ENCODE data around the gene AR. TPM values are rescaled to one million over a fixed set of nuclear protein-coding genes. Genes with fewer than 3 reads are reported as not detected.

AR gene
- total RNA-seq, 4 donors from 2014 or later: 6.4 to 13.0 (median 10.2) TPM

DNA sequence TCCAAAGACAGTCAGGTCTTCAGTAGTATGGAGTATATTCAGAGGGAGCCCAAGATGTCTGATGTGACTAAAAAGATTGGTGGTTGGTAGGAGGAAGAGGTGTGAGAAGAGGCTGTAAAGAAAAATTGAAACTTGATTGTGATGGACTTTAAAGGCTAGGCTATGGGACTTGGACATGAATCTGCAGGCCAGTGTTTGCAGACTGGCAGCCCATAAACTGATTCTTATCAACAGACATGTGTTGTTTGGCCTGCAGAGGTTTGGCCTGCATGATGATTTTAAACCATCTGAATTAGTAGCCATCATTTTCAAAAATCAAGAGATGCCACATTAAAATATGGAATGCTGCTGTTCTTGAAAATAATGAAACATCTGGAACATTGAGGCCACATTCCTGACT, 5.4 kb upstream of the AR start:
- Histone ChIP-seq H3K27ac (no peak overlapping the region), H3K27me3 (no peaks in the 10 kb centered on the region), H3K9me3 (no peaks in the 10 kb centered on the region), H3K4me1 (peaks cover under 1% of the 10 kb centered on the region), H3K36me3 (no peaks in the 10 kb centered on the region), H3K4me3 (no peak overlapping the region)
- no peak for DNase-seq (ENCODE audit: low spot score in 2 of 2)
- TF ChIP-seq POLR2AphosphoS5 (IDR thresholded peaks at IDR 0.05) (no peak), POLR2A (IDR thresholded peaks at IDR 0.05) (no peak), EP300 (IDR thresholded peaks at IDR 0.05) (no peak)
- TF ChIP-seq, protein P1, sequence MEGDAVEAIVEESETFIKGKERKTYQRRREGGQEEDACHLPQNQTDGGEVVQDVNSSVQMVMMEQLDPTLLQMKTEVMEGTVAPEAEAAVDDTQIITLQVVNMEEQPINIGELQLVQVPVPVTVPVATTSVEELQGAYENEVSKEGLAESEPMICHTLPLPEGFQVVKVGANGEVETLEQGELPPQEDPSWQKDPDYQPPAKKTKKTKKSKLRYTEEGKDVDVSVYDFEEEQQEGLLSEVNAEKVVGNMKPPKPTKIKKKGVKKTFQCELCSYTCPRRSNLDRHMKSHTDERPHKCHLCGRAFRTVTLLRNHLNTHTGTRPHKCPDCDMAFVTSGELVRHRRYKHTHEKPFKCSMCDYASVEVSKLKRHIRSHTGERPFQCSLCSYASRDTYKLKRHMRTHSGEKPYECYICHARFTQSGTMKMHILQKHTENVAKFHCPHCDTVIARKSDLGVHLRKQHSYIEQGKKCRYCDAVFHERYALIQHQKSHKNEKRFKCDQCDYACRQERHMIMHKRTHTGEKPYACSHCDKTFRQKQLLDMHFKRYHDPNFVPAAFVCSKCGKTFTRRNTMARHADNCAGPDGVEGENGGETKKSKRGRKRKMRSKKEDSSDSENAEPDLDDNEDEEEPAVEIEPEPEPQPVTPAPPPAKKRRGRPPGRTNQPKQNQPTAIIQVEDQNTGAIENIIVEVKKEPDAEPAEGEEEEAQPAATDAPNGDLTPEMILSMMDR (IDR thresholded peaks at IDR 0.05): no peak

DNA sequence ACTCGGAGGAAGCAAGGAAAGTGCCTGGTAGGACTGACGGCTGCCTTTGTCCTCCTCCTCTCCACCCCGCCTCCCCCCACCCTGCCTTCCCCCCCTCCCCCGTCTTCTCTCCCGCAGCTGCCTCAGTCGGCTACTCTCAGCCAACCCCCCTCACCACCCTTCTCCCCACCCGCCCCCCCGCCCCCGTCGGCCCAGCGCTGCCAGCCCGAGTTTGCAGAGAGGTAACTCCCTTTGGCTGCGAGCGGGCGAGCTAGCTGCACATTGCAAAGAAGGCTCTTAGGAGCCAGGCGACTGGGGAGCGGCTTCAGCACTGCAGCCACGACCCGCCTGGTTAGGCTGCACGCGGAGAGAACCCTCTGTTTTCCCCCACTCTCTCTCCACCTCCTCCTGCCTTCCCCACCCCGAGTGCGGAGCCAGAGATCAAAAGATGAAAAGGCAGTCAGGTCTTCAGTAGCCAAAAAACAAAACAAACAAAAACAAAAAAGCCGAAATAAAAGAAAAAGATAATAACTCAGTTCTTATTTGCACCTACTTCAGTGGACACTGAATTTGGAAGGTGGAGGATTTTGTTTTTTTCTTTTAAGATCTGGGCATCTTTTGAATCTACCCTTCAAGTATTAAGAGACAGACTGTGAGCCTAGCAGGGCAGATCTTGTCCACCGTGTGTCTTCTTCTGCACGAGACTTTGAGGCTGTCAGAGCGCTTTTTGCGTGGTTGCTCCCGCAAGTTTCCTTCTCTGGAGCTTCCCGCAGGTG, 637 bp downstream of the AR start:
- H3K27ac ChIP-seq: peak overlapping the region; percentile 65
- H3K36me3 ChIP-seq: no peaks in the 10 kb centered on the region
- H3K27me3 ChIP-seq: peaks cover 3% of the 10 kb centered on the region
- peak overlapping the region; percentile 57 for H3K4me3 ChIP-seq
- peaks cover 10% of the 10 kb centered on the region for H3K4me1 ChIP-seq
- TF ChIP-seq EP300 (IDR thresholded peaks at IDR 0.05) (no peak), POLR2AphosphoS5 (IDR thresholded peaks at IDR 0.05) (no peak), POLR2A (IDR thresholded peaks at IDR 0.05) (no peak)
- TF ChIP-seq, protein P1 (IDR thresholded peaks at IDR 0.05): no peak
- H3K9me3 ChIP-seq: no peaks in the 10 kb centered on the region
- no peak for DNase-seq (ENCODE audit: low spot score in 2 of 2)
- 28% methylated on average over 22 of the region's 30 CpGs for WGBS

DNA sequence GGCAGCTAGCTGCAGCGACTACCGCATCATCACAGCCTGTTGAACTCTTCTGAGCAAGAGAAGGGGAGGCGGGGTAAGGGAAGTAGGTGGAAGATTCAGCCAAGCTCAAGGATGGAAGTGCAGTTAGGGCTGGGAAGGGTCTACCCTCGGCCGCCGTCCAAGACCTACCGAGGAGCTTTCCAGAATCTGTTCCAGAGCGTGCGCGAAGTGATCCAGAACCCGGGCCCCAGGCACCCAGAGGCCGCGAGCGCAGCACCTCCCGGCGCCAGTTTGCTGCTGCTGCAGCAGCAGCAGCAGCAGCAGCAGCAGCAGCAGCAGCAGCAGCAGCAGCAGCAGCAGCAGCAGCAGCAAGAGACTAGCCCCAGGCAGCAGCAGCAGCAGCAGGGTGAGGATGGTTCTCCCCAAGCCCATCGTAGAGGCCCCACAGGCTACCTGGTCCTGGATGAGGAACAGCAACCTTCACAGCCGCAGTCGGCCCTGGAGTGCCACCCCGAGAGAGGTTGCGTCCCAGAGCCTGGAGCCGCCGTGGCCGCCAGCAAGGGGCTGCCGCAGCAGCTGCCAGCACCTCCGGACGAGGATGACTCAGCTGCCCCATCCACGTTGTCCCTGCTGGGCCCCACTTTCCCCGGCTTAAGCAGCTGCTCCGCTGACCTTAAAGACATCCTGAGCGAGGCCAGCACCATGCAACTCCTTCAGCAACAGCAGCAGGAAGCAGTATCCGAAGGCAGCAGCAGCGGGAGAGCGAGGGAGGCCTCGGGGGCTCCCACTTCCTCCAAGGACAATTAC, 1.4 kb downstream of the AR start:
- H3K4me1 ChIP-seq: peaks cover 10% of the 10 kb centered on the region
- peak overlapping the region; percentile 34 for H3K27ac ChIP-seq
- H3K36me3 ChIP-seq: no peaks in the 10 kb centered on the region
- 36% methylated on average over 14 of the region's 35 CpGs for WGBS
- TF ChIP-seq, protein P1 (IDR thresholded peaks at IDR 0.05): no peak
- TF ChIP-seq POLR2AphosphoS5 (IDR thresholded peaks at IDR 0.05) (no peak), POLR2A (IDR thresholded peaks at IDR 0.05) (no peak), EP300 (IDR thresholded peaks at IDR 0.05) (no peak)
- H3K9me3 ChIP-seq: no peaks in the 10 kb centered on the region
- H3K4me3 ChIP-seq: peak overlapping the region; percentile 57
- H3K27me3 ChIP-seq: peaks cover 3% of the 10 kb centered on the region
- DNase-seq (ENCODE audit: low spot score in 2 of 2): peak in 1 of 2 donors; percentile 65

DNA sequence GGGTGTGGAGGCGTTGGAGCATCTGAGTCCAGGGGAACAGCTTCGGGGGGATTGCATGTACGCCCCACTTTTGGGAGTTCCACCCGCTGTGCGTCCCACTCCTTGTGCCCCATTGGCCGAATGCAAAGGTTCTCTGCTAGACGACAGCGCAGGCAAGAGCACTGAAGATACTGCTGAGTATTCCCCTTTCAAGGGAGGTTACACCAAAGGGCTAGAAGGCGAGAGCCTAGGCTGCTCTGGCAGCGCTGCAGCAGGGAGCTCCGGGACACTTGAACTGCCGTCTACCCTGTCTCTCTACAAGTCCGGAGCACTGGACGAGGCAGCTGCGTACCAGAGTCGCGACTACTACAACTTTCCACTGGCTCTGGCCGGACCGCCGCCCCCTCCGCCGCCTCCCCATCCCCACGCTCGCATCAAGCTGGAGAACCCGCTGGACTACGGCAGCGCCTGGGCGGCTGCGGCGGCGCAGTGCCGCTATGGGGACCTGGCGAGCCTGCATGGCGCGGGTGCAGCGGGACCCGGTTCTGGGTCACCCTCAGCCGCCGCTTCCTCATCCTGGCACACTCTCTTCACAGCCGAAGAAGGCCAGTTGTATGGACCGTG, 2.2 kb downstream of the AR start:
- Histone ChIP-seq H3K9me3 (no peaks in the 10 kb centered on the region), H3K4me3 (peak overlapping the region; percentile 57), H3K36me3 (no peaks in the 10 kb centered on the region), H3K27ac (peak overlapping the region; percentile 34), H3K4me1 (peaks cover 10% of the 10 kb centered on the region), H3K27me3 (peaks cover 3% of the 10 kb centered on the region)
- DNase-seq (ENCODE audit: low spot score in 2 of 2): peak; percentile 60
- TF ChIP-seq, protein P1 (IDR thresholded peaks at IDR 0.05): no peak
- no peak for TF ChIP-seq POLR2A (IDR thresholded peaks at IDR 0.05)
- TF ChIP-seq EP300 (IDR thresholded peaks at IDR 0.05): no peak
- no peak for TF ChIP-seq POLR2AphosphoS5 (IDR thresholded peaks at IDR 0.05)
- 50% methylated on average over 1 of the region's 41 CpGs for WGBS

Data from suprapubic skin (tissue), 4 donors.